Neural cell (in vitro differentiated cells): ENCODE data around the gene DYNC1LI2. TPM values are rescaled to one million over a fixed set of nuclear protein-coding genes. Genes with fewer than 3 reads are reported as not detected.

Experiments used
- H2AFZ ChIP-seq: fragments of 200-600, 300-800 bp; sonication (generic), shearing (Covaris generic); 2 replicates; pipeline ENCODE4 v1.6.0; 2014; ENCODE audit warnings: low read depth, mild to moderate bottlenecking, antibody characterized with exemption, low read length, moderate library complexity
- H3F3A ChIP-seq: fragments of 200-600 bp; shearing (Covaris generic); 2 replicates; pipeline ENCODE4 v1.6.1; 2016; ENCODE audit warnings: mild to moderate bottlenecking, moderate library complexity, mixed read lengths, antibody characterized with exemption, low read length; ENCODE audit not compliant: insufficient read depth, poor library complexity, severe bottlenecking
- H3K27ac ChIP-seq: fragments of 200-600, 300-800 bp; sonication (generic), shearing (Covaris generic); 2 replicates; pipeline ENCODE4 v1.5.1; 2014; ENCODE audit warnings: mild to moderate bottlenecking, low read length, moderate library complexity
- H3K27me3 ChIP-seq: fragments of 300-800, 200-600 bp; sonication (generic), shearing (Covaris generic); 2 replicates; pipeline ENCODE4 v1.6.0; 2014; ENCODE audit warnings: mild to moderate bottlenecking, low read depth, low read length, moderate library complexity; ENCODE audit not compliant: insufficient read depth
- H3K36me3 ChIP-seq: fragments of 300-800, 200-600 bp; sonication (generic), shearing (Covaris generic); 2 replicates; pipeline ENCODE4 v1.5.1; 2014; ENCODE audit warnings: mild to moderate bottlenecking, antibody characterized with exemption, low read length, moderate library complexity; ENCODE audit not compliant: insufficient read depth
- H3K4me2 ChIP-seq: fragments of 300-800, 200-600 bp; sonication (generic), shearing (Covaris generic); 2 replicates; pipeline ENCODE4 v1.6.0; 2014; ENCODE audit warnings: mild to moderate bottlenecking, low read length
- H3K4me3 ChIP-seq: fragments of 300-800, 200-600 bp; sonication (generic), shearing (Covaris generic); 2 replicates; pipeline ENCODE4 v1.5.1; 2014; ENCODE audit warnings: mild to moderate bottlenecking, low read length, moderate library complexity
- H3K79me2 ChIP-seq: fragments of 200-600 bp; shearing (Covaris generic); replicated peaks from 2 replicates; pipeline ENCODE4 v1.6.0; 2014; ENCODE audit warnings: mild to moderate bottlenecking, low read length, moderate library complexity; ENCODE audit not compliant: insufficient read depth
- H3K9ac ChIP-seq: fragments of 300-800, 200-600 bp; sonication (generic), shearing (Covaris generic); 2 replicates; pipeline ENCODE4 v1.6.1; 2016; ENCODE audit warnings: mild to moderate bottlenecking, low read length, mixed read lengths
- H3K9me2 ChIP-seq: fragments of 200-600 bp; shearing (Covaris generic); 2 replicates; pipeline ENCODE4 v1.6.1; 2016; ENCODE audit warnings: mild to moderate bottlenecking, low read length, mixed read lengths; ENCODE audit not compliant: insufficient read depth
- H3K9me3 ChIP-seq: fragments of 200-600, 300-800 bp; sonication (generic), shearing (Covaris generic); 2 replicates; pipeline ENCODE4 v1.6.1; 2016; ENCODE audit warnings: mild to moderate bottlenecking, mixed run types, low read length, moderate library complexity, mixed read lengths
- H4K20me1 ChIP-seq: fragments of 200-600 bp; shearing (Covaris generic); 2 replicates; pipeline ENCODE4 v1.6.1; 2016; ENCODE audit warnings: mild to moderate bottlenecking, mixed run types; ENCODE audit not compliant: insufficient read depth
- EP300 ChIP-seq: fragments of 450-650 bp; conservative IDR thresholded peaks from 2 replicates; pipeline ENCODE4 v1.6.1; 2014; ENCODE audit warnings: antibody characterized with exemption, mild to moderate bottlenecking, moderate library complexity; ENCODE audit not compliant: poor library complexity, severe bottlenecking
- EZH2 ChIP-seq: fragments of 200-600, 300-800 bp; shearing (Covaris generic), sonication (generic); IDR thresholded peaks from 2 replicates; pipeline ENCODE4 v1.6.1; 2014; ENCODE audit warnings: antibody characterized with exemption, low read length, borderline replicate concordance, mild to moderate bottlenecking; ENCODE audit not compliant: insufficient read depth, poor library complexity, severe bottlenecking
- MXI1 ChIP-seq: fragments of 450-650 bp; conservative IDR thresholded peaks from 2 replicates; pipeline ENCODE4 v1.6.1; 2014; ENCODE audit warnings: antibody characterized with exemption, mild to moderate bottlenecking; ENCODE audit not compliant: poor library complexity, severe bottlenecking
- POLR2AphosphoS5 ChIP-seq: IDR thresholded peaks from 2 replicates; pipeline ENCODE4 v1.6.1; 2012
- RAD21 ChIP-seq: fragments of 450-650 bp; conservative IDR thresholded peaks from 2 replicates; pipeline ENCODE4 v1.6.1; 2014; ENCODE audit warnings: antibody characterized with exemption, mild to moderate bottlenecking, moderate library complexity
- SMC3 ChIP-seq: fragments of 450-650 bp; conservative IDR thresholded peaks from 2 replicates; pipeline ENCODE4 v1.6.1; 2014; ENCODE audit warnings: antibody characterized with exemption, mild to moderate bottlenecking, moderate library complexity; ENCODE audit not compliant: poor library complexity
- TAF1 ChIP-seq: IDR thresholded peaks from 2 replicates; pipeline ENCODE4 v1.6.1; 2012; ENCODE audit warnings: low read depth
- polyA plus RNA-seq: library from polyadenylated mRNA; depleted of rRNA; stranded (reverse); fragments of >200 nt; gene quantifications from 2 replicates; pipeline ENCODE4 v1.2.3, GENCODE V29; 2014
- TF ChIP-seq, protein P1 (sequence below): fragments of 450-650 bp; IDR thresholded peaks from 2 replicates; pipeline ENCODE4 v1.5.1; 2014; ENCODE audit warnings: antibody characterized with exemption, mild to moderate bottlenecking, moderate library complexity; ENCODE audit not compliant: poor library complexity, severe bottlenecking
- TF ChIP-seq, protein P2 (sequence below): IDR thresholded peaks from 2 replicates; pipeline ENCODE4 v1.6.1; 2012; ENCODE audit warnings: borderline replicate concordance

DYNC1LI2 gene
- polyA plus RNA-seq, 1 donor from 2014 or later, result 249 TPM

DNA sequence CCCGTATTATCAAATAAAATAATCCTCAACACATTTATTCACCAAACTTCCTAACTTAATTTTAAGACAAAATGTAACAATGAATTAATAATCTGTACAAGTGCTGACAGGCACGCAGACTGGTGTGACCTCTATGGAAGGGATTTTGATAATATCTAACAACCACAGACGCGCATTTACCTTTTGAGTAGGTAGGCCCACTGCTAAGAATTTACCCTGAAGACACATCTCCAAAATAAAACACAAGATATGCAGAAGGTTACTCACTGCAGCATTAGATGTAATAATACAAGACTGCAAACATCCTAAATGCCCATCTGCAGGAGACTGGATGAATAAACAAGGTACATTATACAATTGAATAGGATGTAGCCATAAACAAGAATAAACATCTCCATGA is 32.2 kb downstream of the DYNC1LI2 start:
- H3K36me3 ChIP-seq, result peaks cover 14% of the 10 kb centered on the region
- no peak overlapping the region for H3K27ac ChIP-seq
- H3K27me3 ChIP-seq, result no peaks in the 10 kb centered on the region
- no peaks in the 10 kb centered on the region for H3K9me2 ChIP-seq
- H4K20me1 ChIP-seq, result no peaks in the 10 kb centered on the region
- H3K79me2 ChIP-seq, result no peaks in the 10 kb centered on the region
- no peak for TF ChIP-seq POLR2AphosphoS5
- TF ChIP-seq, protein P1, sequence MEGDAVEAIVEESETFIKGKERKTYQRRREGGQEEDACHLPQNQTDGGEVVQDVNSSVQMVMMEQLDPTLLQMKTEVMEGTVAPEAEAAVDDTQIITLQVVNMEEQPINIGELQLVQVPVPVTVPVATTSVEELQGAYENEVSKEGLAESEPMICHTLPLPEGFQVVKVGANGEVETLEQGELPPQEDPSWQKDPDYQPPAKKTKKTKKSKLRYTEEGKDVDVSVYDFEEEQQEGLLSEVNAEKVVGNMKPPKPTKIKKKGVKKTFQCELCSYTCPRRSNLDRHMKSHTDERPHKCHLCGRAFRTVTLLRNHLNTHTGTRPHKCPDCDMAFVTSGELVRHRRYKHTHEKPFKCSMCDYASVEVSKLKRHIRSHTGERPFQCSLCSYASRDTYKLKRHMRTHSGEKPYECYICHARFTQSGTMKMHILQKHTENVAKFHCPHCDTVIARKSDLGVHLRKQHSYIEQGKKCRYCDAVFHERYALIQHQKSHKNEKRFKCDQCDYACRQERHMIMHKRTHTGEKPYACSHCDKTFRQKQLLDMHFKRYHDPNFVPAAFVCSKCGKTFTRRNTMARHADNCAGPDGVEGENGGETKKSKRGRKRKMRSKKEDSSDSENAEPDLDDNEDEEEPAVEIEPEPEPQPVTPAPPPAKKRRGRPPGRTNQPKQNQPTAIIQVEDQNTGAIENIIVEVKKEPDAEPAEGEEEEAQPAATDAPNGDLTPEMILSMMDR, result no peak
- no peak for TF ChIP-seq EP300
- TF ChIP-seq RAD21, result no peak
- no peak for TF ChIP-seq EZH2
- no peak for TF ChIP-seq MXI1
- TF ChIP-seq SMC3, result no peak
- TF ChIP-seq TAF1, result no peak
- TF ChIP-seq, protein P2, sequence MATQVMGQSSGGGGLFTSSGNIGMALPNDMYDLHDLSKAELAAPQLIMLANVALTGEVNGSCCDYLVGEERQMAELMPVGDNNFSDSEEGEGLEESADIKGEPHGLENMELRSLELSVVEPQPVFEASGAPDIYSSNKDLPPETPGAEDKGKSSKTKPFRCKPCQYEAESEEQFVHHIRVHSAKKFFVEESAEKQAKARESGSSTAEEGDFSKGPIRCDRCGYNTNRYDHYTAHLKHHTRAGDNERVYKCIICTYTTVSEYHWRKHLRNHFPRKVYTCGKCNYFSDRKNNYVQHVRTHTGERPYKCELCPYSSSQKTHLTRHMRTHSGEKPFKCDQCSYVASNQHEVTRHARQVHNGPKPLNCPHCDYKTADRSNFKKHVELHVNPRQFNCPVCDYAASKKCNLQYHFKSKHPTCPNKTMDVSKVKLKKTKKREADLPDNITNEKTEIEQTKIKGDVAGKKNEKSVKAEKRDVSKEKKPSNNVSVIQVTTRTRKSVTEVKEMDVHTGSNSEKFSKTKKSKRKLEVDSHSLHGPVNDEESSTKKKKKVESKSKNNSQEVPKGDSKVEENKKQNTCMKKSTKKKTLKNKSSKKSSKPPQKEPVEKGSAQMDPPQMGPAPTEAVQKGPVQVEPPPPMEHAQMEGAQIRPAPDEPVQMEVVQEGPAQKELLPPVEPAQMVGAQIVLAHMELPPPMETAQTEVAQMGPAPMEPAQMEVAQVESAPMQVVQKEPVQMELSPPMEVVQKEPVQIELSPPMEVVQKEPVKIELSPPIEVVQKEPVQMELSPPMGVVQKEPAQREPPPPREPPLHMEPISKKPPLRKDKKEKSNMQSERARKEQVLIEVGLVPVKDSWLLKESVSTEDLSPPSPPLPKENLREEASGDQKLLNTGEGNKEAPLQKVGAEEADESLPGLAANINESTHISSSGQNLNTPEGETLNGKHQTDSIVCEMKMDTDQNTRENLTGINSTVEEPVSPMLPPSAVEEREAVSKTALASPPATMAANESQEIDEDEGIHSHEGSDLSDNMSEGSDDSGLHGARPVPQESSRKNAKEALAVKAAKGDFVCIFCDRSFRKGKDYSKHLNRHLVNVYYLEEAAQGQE, result no peak
- no peaks in the 10 kb centered on the region for H3F3A ChIP-seq
- H3K4me2 ChIP-seq, result no peak overlapping the region
- H2AFZ ChIP-seq, result no peak overlapping the region
- H3K4me3 ChIP-seq, result no peak overlapping the region
- no peaks in the 10 kb centered on the region for H3K9me3 ChIP-seq
- no peak overlapping the region for H3K9ac ChIP-seq

DNA sequence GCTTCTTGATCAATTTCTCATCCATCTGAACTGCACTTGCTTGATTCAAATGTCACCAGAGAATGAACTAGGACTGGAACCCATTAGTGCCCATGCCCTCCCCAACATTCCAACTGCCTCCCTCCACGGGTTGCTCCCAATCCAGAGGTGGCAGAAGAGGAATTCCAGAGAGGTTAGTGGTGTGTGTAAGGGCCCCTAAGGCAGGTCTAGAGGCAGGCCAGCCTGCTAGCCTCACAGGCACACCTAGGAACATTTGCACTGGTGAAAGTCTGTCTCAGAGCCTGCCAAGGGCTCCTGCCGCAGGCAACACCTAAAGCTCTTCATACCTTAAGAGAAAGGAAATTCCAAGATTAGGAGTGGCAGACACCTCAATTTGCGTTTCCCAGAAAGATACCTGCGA is 33.6 kb downstream of the DYNC1LI2 start:
- H3K4me2 ChIP-seq, result no peak overlapping the region
- peaks cover 5% of the 10 kb centered on the region for H3K36me3 ChIP-seq
- H3K4me3 ChIP-seq, result no peak overlapping the region
- no peak overlapping the region for H3K27ac ChIP-seq
- no peaks in the 10 kb centered on the region for H3K79me2 ChIP-seq
- no peak overlapping the region for H2AFZ ChIP-seq
- H4K20me1 ChIP-seq, result no peaks in the 10 kb centered on the region
- H3K27me3 ChIP-seq, result no peaks in the 10 kb centered on the region
- no peaks in the 10 kb centered on the region for H3K9me3 ChIP-seq
- no peak overlapping the region for H3K9ac ChIP-seq
- H3F3A ChIP-seq, result no peaks in the 10 kb centered on the region
- TF ChIP-seq TAF1 (no peak), MXI1 (no peak), EZH2 (no peak), RAD21 (no peak), POLR2AphosphoS5 (no peak), SMC3 (no peak), EP300 (no peak)
- TF ChIP-seq, protein P1, result no peak
- TF ChIP-seq, protein P2, result no peak
- H3K9me2 ChIP-seq, result no peaks in the 10 kb centered on the region
